HG02885 (cell line): ENCODE results near the gene MST1R.

ENCODE experiments used
- ATAC-seq: cut with Tn5 transposase; IDR thresholded peaks from one replicate; pipeline ENCODE4 v1.9.1; 2021; ENCODE audit warnings: mild to moderate bottlenecking; ENCODE audit not compliant: unreplicated experiment, poor library complexity

The MST1R gene

GRCh38 chr3:49880581-49881315 lies 22.9 kb downstream of the MST1R start:
- no peak for ATAC-seq

GRCh38 chr3:49879721-49880120 lies 24.0 kb downstream of the MST1R start:
- no peak for ATAC-seq

GRCh38 chr3:49878686-49879085 lies 25.0 kb downstream of the MST1R start:
- ATAC-seq = no peak

DNA sequence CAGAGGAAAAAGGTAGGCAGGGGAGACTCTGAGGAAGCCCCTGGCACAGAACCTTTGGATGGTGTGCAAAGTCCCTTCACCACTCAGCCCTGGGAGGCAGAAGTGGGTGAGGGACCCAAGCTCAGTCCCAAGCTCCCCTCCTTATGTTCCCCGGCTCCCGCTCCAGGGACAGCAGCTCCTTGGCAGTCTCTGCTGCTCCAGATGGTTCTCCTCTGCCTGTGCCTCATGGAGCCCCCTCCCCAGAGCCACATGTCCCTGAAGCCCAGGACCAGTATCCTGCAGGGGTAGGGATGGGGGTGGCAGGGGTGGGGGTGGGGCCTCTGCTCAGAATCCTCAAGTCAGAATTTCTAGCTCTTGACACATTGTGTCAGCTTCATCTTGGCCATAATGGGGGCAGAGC lies 26.0 kb downstream of the MST1R start:
- ATAC-seq = no peak

DNA sequence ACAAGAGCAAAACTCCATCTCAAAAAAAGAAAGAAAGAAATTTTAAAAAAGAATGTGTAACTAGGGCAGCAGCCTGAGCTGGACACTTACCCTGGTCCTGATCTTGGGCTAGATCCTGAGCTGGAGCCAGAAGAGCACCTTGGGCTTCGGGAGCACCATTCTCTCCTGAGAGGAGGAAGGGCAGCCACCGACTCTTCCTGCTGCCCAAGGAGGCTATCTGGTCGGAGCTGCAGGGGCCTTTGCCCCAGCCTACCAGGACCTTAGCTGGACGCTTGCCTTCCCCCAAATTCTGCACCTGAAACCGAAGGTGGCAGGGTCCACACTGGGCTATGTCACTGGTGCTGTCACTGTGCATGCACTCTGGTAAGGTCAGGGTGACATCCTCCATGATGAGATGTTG lies 27.1 kb downstream of the MST1R start:
- no peak for ATAC-seq

GRCh38 chr3:49873623-49874022 lies 30.1 kb downstream of the MST1R start:
- no peak for ATAC-seq

DNA sequence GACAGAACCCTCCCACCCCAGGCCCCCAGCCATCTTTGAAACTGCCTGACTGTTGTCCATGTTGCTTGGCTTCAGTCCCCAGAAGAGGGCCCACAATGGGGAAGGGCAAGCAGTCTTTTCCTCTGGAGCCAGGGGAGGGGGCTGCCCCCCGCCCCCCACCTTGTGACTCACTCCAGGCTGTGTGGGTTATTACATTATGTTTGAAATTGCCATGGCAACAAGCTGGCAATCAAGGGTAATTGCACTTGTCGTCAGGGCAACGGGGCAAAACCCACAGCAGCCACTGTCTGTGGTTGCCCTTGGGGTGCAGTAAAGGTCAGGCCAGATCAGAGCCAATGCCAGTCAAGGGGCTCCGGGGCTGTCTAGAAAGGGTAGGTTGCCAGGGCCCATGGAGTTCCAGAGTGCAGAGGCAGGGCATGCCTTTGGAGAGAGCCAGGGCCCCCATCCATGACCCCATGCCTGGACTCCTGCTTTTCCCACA lies 30.8 kb downstream of the MST1R start:
- no peak for ATAC-seq

- no peak for ATAC-seq
These were observed 32.0 kb downstream of the MST1R start for GRCh38 chr3:49871531-49872153.

GRCh38 chr3:49869525-49870126 lies 34.0 kb downstream of the MST1R start, which contains the start of gene CAMKV:
CAMKV (minus strand) TSS chr3:49869906; CDS start chr3:49862388, 7,518 bp downstream.
- ATAC-seq = no peak

- no peak for ATAC-seq
These were observed 34.7 kb downstream of the MST1R start for GRCh38 chr3:49868862-49869466.

GRCh38 chr3:49867871-49868321 lies 35.8 kb downstream of the MST1R start:
- ATAC-seq = no peak

DNA sequence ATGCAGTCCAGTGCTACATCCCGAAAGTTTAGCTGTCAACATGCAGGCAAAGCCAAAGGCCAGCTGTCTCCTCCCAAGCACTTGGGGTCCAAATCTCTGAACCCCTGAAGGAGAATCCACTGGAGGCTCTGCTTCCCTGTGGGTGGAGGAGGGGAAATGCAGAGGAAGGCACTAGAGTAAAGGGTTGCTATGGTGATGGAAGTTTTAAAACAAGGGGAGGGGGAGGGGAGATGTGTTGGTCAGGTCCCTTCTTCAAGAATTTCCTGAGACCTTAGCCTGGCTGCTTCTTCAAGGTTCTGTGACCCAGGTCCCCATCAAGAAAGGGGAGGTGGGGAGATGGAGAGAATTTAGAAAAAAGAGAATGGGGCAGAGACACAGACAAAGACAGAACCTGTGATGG lies 36.3 kb downstream of the MST1R start:
- no peak for ATAC-seq

- no peak for ATAC-seq
These were observed 38.4 kb downstream of the MST1R start for GRCh38 chr3:49865198-49865784.

DNA sequence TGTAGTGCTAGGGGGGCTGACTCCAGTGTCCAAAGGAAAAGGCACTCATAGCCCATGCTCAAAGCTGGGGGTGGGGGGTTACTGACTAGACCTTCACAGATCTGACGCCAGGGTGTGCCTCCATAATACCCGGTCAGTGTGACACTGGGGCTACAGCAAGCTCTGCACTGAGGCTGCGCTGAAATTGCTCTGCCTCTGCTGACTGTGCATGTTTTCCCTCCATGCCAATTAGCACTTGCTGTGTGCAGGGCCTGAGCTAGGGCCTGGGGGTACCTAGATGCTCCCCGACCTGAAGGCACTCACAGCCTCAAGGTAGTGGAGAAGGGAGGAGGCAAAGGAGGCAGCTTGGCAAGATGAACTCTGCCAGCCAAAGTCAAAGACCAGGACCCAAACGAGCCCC lies 39.2 kb downstream of the MST1R start:
- no peak for ATAC-seq

- ATAC-seq = no peak
These were observed 43.9 kb downstream of the MST1R start for GRCh38 chr3:49859576-49860305.

DNA sequence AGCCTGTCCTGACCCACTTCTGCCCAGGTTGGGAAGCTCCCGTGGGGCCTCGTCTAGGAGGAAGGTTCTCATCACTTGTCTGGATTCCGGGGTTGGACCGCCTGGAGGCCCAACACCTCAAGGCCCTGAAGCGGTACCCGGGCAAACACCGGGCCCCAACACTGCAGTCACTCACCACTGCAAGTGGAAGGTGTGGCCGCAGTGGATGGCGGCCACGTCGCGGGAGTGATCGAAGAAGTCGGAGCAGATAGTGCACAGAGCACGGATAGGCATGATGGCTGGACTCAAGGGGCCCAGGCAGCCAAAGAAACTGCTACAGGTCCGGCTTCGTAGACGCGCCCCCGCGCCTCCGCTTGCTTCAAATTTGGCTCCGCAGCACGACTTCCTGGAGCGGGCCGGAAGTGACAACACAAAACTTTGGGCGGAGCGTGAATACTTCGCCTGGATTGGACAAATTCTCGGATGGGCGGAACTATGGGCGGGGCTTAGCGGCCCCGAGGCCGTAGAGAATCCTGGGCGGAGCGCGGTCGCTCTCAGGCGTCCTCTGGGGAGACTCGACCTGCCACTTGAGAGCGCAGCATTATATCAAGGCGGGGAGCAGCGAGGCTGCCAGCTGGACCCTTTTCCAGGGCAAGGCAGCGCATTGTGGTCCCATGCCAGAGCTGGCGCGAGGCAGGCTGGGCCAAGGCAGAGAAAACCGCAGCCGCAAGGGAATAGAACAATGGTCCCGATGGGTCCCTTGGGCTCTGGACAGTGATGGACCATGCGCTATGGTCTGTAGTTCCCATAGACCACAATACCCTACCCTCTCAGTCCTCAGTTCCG lies 47.3 kb downstream of the MST1R start, which contains the start of gene TRAIP:
Gene TRAIP (minus strand): TSS at position 384 of the 825 bp plus-strand sequence. CDS start 111 bp downstream, at position 273.
- peak; percentile 96 for ATAC-seq

- no peak for ATAC-seq
These were observed 48.0 kb downstream of the MST1R start for GRCh38 chr3:49855662-49856061.

DNA sequence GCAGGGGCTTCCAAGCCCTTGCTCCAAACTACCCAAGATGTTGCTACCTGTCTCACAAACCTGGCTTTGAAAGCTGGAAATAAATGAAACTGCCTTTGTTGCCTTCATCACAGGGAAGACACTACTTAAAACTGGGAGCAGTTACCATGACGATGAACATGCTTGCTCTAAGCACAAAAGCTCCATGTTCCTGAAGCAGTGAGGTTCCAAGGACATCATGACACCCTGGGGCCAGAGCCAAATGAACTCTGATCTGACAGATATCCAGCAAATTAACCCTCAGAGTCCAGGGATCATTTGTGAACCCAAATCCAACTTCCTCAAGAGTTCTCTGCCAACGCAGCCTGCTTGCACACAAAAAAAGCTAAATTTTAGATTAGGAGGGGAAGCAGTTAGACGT lies 58.0 kb downstream of the MST1R start:
- ATAC-seq = no peak
